BJ (cell line): ENCODE data around the gene PIGB. TPM values are rescaled to one million over a fixed set of nuclear protein-coding genes. Genes with fewer than 3 reads are reported as not detected.

ENCODE experiments used
- CTCF ChIA-PET: fragments of 350-600 bp; formaldehyde crosslinking; extraction: SDS; loops from one replicate; lab custom pipeline; 2021; ENCODE audit warnings: antibody characterized with exemption, inconsistent platforms; lab: Yijun Ruan, JAX
- POLR2A ChIA-PET: fragments of 300-600 bp; sonication (Branson Sonifier 250); formaldehyde crosslinking; extraction: SDS; loops from one replicate; lab custom pipeline; 2021; ENCODE audit warnings: antibody characterized with exemption; lab: Charles Lee
- DNase-seq: peaks from one replicate; pipeline ENCODE4 v3.0.0-alpha.2; 2011; ENCODE audit warnings: low read depth
- H3K27me3 ChIP-seq: 2 replicates; pipeline ENCODE4 v1.6.0; 2011; ENCODE audit warnings: low read length; ENCODE audit not compliant: control insufficient read depth, insufficient read depth
- H3K36me3 ChIP-seq: 2 replicates; pipeline ENCODE4 v1.5.1; 2011; ENCODE audit warnings: low read length; ENCODE audit not compliant: control insufficient read depth, insufficient read depth
- H3K4me3 ChIP-seq: 2 replicates; pipeline ENCODE4 v1.5.1; 2011; ENCODE audit warnings: low read depth, mild to moderate bottlenecking, control low read depth, low read length
- CTCF ChIP-seq: IDR thresholded peaks from 2 replicates; pipeline ENCODE4 v1.5.1; 2011; ENCODE audit warnings: low read depth, mild to moderate bottlenecking, control low read depth, inconsistent platforms, low read length, moderate library complexity; ENCODE audit not compliant: insufficient read depth
- polyA plus RNA-seq: library from polyadenylated mRNA; depleted of rRNA; stranded (reverse); fragments of >200 nt; gene quantifications from 2 replicates; pipeline ENCODE4 v1.2.3, GENCODE V29; 2011

The PIGB gene
- polyA plus RNA-seq, 1 experiment = 10.1 TPM

DNA sequence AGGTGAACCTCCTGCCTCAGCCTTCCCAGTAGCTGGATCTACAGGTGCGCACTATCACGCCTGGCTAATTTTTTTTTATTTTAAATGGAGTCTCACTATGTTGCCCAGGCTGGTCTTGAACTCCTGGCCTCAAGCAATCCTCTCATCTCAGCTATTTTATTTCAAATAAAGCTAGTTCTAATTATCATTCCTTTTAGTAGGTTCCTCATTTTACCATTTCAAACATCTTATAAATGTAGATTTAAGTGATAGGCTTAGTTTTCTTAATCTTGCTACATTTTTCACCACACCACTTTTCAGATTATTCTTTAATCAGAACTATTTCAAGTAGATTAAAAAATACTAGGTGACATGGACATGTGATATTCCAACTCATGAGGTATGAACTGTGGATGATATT lies 30.3 kb downstream of the PIGB start:
- no peak overlapping the region for H3K4me3 ChIP-seq
- H3K27me3 ChIP-seq = no peaks in the 10 kb centered on the region
- no peak for DNase-seq
- TF ChIP-seq CTCF = no peak
- CTCF ChIA-PET = no interaction called here
- H3K36me3 ChIP-seq = no peaks in the 10 kb centered on the region; the same call in 1 of the 2 replicates
- POLR2A ChIA-PET = no interaction called here

DNA sequence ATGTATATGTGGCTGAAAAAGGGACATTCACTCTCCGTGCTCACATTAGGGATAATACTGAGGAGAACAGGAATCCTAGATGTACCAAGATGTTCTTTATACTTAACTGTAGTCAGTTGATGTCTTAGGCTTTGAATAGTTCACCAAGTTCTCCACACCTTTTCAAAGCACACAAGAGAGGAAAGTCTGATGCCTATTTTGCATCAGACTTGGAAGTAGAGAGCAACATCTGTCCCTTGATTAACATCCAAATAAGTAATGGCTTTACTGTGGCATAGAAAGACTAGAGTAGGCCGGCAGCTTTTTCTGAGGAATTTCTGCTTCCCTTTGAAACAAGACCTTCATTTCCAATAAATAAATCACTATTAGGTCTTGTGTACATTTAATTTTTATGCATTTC lies 34.0 kb downstream of the PIGB start:
- CTCF ChIA-PET = no interaction called here
- Histone ChIP-seq H3K27me3 (no peaks in the 10 kb centered on the region), H3K36me3 (no peaks in the 10 kb centered on the region; the same call in 1 of the 2 replicates), H3K4me3 (no peak overlapping the region)
- POLR2A ChIA-PET = no interaction called here
- DNase-seq = no peak
- TF ChIP-seq CTCF = no peak

- CTCF ChIA-PET = no interaction called here
- no peak for TF ChIP-seq CTCF
- POLR2A ChIA-PET = no interaction called here
- Histone ChIP-seq H3K4me3 (no peak overlapping the region), H3K27me3 (no peaks in the 10 kb centered on the region), H3K36me3 (no peaks in the 10 kb centered on the region; the same call in 1 of the 2 replicates)
- DNase-seq = no peak
Observed at GRCh38 chr15:55356985-55357585, 38.1 kb downstream of the PIGB start.

GRCh38 chr15:55357774-55358173 lies 38.8 kb downstream of the PIGB start:
- POLR2A ChIA-PET = no interaction called here
- Histone ChIP-seq H3K36me3 (no peaks in the 10 kb centered on the region; the same call in 1 of the 2 replicates), H3K4me3 (no peak overlapping the region), H3K27me3 (no peaks in the 10 kb centered on the region)
- CTCF ChIA-PET = interaction anchor here (1.0 to 1.3 kb wide), 2 partner anchors 9 to 78 kb away, joined by 3 to 4 read pairs; no protein-coding TSS in a partner anchor
- peak; percentile 23 for DNase-seq
- no peak for TF ChIP-seq CTCF

- Histone ChIP-seq H3K27me3 (no peaks in the 10 kb centered on the region), H3K4me3 (no peak overlapping the region), H3K36me3 (no peaks in the 10 kb centered on the region)
- DNase-seq = no peak
- POLR2A ChIA-PET = no interaction called here
- no peak for TF ChIP-seq CTCF
- CTCF ChIA-PET = interaction anchor here (1.0 to 1.3 kb wide), 3 partner anchors 9 to 81 kb away, joined by 3 to 4 read pairs (median 3); no protein-coding TSS in a partner anchor
Observed at GRCh38 chr15:55358471-55358870, 39.4 kb downstream of the PIGB start.
